ENCODE data around the gene TUT1. TPM values are rescaled to one million over a fixed set of nuclear protein-coding genes. Genes with fewer than 3 reads are reported as not detected.

Gene TUT1
- total RNA-seq, 1 experiment from 2014 or later: 20.7 TPM

GRCh38 chr11:62559204-62559603, 32.1 kb downstream of the TUT1 start:
- Histone ChIP-seq H3K4me1 (ENCODE audit: insufficient read depth, low read length) (peaks cover 11% of the 10 kb centered on the region; the same call in 1 of the 2 replicates), H3K79me2 (ENCODE audit: insufficient read depth, low read length) (no peaks in the 10 kb centered on the region), H3K18ac (ENCODE audit: insufficient read length, low read depth, low read length) (no peak overlapping the region)

More at GRCh38 chr11:62559204-62559603, 32.1 kb downstream of the TUT1 start:
- TF ChIP-seq CTCF (conservative IDR thresholded peaks at IDR 0.05): no peak
- Mint-ChIP-seq H3K4me1 (peaks cover 64 to 68% of the 10 kb centered on the region in 2 experiments), H3K9me3 (no peaks in the 10 kb centered on the region; a peak in 1 of 5 replicates), H3K4me3 (peak overlapping the region; percentile 21 to 61; a peak in 2 of 5 replicates), H3K36me3 (ENCODE audit: insufficient read depth in 1 of 3, low read depth in 3 of 3) (peaks cover 38 to 87% (median 54%) of the 10 kb centered on the region in 3 experiments), H3K27me3 (ENCODE audit: low read depth) (no peaks in the 10 kb centered on the region; the same call in 1 of the 2 replicates), H3K27ac (peak overlapping the region in 2 of 3 experiments; percentile 87 to 97; a peak in 4 of 7 replicates)
- H3K23me2 ChIP-seq (ENCODE audit: insufficient read length, low read depth, low read length, poor library complexity, severe bottlenecking): no peaks in the 10 kb centered on the region
- H3K4ac ChIP-seq (ENCODE audit: low read depth, low read length): no peak overlapping the region
- H3K27me3 ChIP-seq (ENCODE audit: insufficient read depth, low read length): no peaks in the 10 kb centered on the region
- H3K56ac ChIP-seq (ENCODE audit: insufficient read length, low read depth, low read length): no peak overlapping the region
- H4K5ac ChIP-seq (ENCODE audit: insufficient read length, low read depth, low read length): no peak overlapping the region
- H2BK5ac ChIP-seq (ENCODE audit: insufficient read length, low read length): no peak overlapping the region
- no peak overlapping the region for H2BK20ac ChIP-seq (ENCODE audit: low read depth, low read length, poor library complexity, severe bottlenecking)
- no peaks in the 10 kb centered on the region for H3K79me1 ChIP-seq (ENCODE audit: insufficient read depth, low read depth, low read length, poor library complexity, severe bottlenecking)
- no peak overlapping the region for H2AK5ac ChIP-seq (ENCODE audit: insufficient read length, low read length)
- no peak overlapping the region for H3K9ac ChIP-seq (ENCODE audit: extremely low read depth, insufficient read length, low read length)
- H3K14ac ChIP-seq (ENCODE audit: insufficient read depth, low read length): no peak overlapping the region
- no peak overlapping the region for H3K23ac ChIP-seq (ENCODE audit: insufficient read length, low read depth, low read length)
- H2BK120ac ChIP-seq (ENCODE audit: low read depth, low read length, poor library complexity, severe bottlenecking): no peak overlapping the region
- no peak overlapping the region for H3T11ph ChIP-seq (ENCODE audit: low read length)
- no peak for DNase-seq
- H4K20me1 ChIP-seq (ENCODE audit: control insufficient read depth, insufficient read depth, insufficient read length): peaks cover 2% of the 10 kb centered on the region
- H4K8ac ChIP-seq (replicated peaks; ENCODE audit: insufficient read length, low read depth, low read length): no peak overlapping the region
- H3K4me2 ChIP-seq (ENCODE audit: insufficient read depth, insufficient read length, low read length): no peak overlapping the region
- no peak overlapping the region for H4K91ac ChIP-seq (ENCODE audit: insufficient read length, low read depth, low read length)
- no peak overlapping the region for H2BK15ac ChIP-seq (ENCODE audit: low read depth, low read length)
- WGBS (ENCODE audit: extremely low coverage, insufficient read length, low lambda C conversion rate): no CpG with 5 or more reads among the region's 8 CpGs
- H2BK12ac ChIP-seq (ENCODE audit: insufficient read length, low read depth, low read length): no peak overlapping the region
- H2AFZ ChIP-seq (ENCODE audit: low read length): no peak overlapping the region
- no peaks in the 10 kb centered on the region for H3K9me3 ChIP-seq (ENCODE audit: control insufficient read depth, low read depth, low read length)
- no peak overlapping the region for H3K27ac ChIP-seq (ENCODE audit: insufficient read length, low read depth, low read length)

All from H9 (cell line).